Activated gamma-delta T cell treated with Interleukin-2 at 50 U/mL for 16 hours (primary cell): ENCODE measurements around the gene EXO5.
"Not testable (repeated sequence)": the region's sequence is repeated elsewhere in the genome, so short reads cannot be mapped to it uniquely, and the experiment has no call there.

Source experiments
- DNase-seq: peaks from one replicate; pipeline ENCODE4 v3.0.0-alpha.2; 2020

EXO5 gene

DNA sequence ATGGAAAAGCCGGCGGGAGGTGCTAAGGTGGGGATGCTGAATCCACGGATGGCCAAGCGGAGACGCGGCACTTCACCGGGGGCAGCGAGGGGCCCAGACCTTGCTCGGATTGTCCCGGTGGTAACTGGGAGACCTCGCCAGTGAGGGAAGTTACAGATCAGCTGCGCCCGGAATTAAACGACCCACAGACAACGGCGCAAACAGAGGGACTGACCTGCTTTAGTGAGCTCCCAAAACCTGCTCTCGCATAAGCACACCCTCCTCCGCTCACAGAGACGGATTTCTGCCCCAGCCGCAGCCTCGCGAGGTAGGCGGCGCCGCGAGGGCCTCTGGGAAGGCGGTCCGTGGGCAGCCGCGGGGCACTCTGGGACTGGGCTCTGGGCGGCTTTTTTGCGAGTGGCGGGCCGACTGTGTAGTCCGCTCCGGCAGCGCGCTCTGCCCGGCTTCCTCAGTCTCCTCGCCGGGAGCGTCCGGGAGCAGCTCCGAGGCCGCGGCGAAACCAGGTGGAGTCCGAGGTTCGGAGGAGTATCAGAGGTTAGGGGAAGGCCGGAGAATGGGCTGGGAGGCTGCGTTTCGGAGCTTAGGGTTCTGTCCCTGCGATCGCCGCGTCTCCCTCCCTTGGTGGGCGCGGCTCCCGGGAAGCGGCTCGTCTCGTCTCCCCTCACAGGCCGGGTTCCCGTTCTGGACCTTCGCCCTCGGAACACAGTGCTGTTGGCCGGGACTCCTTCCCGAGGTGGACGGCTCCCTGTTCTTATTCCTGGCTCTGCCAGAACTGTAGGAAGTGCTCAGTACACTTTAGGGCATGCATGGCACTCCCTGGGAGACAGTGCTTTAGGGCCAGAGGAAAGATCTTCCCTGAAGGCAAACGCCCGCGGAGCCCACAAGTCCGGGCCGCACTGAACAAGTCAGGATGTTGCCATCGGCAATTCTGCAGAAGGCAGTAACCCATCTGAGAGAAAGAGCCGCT, at the start of gene EXO5:
Gene EXO5, plus strand, starts transcription at position 393 of the 967 bp plus-strand sequence. CDS start 5,778 bp downstream, outside the sequence.
- DNase-seq = peak; percentile 76

DNA sequence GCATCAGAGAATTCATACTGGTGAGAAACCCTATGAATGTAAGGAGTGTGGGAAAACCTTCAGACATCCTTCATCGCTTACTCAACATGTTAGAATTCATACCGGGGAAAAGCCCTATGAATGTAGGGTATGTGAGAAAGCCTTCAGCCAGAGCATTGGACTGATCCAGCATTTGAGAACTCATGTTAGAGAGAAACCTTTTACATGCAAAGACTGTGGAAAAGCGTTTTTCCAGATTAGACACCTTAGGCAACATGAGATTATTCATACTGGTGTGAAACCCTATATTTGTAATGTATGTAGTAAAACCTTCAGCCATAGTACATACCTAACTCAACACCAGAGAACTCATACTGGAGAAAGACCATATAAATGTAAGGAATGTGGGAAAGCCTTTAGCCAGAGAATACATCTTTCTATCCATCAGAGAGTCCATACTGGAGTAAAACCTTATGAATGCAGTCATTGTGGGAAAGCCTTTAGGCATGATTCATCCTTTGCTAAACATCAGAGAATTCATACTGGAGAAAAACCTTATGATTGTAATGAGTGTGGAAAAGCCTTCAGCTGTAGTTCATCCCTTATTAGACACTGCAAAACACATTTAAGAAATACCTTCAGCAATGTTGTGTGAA, 45.5 kb upstream of the EXO5 start:
- no peak for DNase-seq

- DNase-seq = no peak
These were observed 39.2 kb upstream of the EXO5 start for GRCh38 chr1:40469327-40469726.

DNA sequence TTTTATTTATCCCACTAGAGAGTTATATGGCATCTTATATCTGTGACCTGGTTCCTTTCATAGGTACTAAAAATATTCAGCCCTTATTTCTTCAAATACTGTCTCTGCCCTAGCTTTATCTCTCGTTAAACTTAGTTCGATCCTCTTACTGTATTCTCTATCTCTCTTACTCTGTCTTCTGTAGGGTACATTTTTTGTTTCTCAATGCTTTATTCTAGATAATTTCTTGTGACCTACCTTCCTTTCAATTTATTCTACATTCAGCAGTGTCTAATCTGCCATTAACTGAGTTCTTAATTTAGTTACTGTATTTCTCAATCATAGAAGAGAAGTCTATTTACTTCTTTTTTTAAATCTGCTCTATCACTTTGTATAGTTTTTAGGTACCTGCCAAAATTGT, 33.3 kb upstream of the EXO5 start:
- DNase-seq = no peak

DNA sequence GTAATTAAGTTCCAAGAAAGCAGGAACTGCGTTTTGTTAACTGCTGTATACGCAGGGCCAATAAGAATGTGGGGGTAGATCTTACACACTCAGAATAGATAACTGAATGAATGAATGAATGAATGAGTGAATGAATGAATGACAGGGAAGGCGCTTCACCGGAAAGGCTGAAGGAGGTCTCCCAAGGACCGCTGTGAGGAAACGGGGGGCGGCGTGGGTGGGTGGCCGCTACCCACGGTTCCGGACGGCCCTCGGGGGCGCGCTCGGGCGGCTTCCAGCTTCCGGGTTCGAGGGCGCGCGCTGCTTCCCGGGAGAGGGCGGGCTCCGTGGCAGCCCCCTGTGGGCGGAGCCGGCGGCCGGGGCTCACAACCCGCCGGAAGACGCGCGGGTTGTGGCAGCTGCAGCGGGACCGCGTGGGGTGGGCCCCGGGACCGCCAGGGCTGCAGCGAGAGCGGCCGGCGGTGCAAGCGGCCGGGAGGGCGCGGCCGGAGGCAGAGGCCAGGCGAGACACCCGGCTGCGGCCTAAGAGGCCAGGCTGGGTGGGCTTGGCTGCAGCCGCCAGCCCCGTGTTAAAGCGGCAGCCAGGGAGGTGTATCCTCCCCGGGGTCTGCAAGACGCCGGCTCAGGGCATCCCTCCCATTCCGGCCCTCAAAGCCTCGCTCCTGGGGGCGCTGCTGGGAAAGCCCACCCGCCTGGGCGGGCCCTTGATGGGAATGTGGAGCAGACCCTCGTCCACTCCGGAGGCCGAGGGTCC, 31.5 kb upstream of the EXO5 start, which contains the start of gene ZFP69:
Gene ZFP69, plus strand, starts transcription at position 367 of the 754 bp plus-strand sequence. CDS start 2,072 bp downstream, outside the sequence.
- peak; percentile 64 for DNase-seq

DNA sequence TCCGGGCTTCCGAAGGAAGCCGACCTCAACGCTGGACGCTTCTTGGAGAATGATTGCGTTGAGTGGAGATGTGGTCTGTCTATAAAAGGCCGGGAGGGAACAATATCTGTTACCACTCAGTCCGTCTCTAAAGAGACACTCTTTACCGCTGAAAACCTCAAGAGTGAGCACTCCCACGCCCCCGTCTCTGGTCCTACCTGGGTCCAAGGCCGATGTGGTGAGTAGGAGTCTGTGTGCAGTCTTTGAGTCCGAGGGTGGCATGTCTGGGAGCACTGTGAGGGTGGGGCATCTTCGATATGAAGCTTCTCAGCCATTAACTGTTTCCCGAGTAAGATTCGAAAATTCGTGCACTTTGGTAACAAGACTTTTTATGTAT, 30.9 kb upstream of the EXO5 start:
- DNase-seq = no peak

- no peak for DNase-seq
These were observed 30.3 kb upstream of the EXO5 start for GRCh38 chr1:40478276-40478675.

GRCh38 chr1:40479156-40479555, 29.4 kb upstream of the EXO5 start:
- no peak for DNase-seq

GRCh38 chr1:40495315-40495903, 13.2 kb upstream of the EXO5 start:
- no peak for DNase-seq

DNA sequence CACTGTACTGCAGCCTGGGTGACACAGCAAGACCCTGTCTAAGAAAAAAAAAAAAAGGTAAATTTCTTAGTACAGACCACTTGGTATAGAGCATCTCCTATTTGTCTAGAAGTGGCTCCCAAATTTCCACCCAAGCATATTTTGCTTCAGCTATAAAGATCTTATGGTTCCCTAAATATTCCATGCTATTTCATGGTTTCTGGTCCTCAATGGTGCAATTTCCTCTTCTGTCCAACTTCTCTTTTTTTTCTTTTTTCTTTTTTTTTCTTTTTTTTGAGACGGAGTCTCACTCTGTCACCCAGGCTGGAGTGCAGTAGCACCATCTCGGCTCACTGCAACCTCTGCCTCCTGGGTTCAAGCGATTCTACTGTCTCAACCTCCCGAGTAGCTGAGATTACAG, 5.9 kb upstream of the EXO5 start:
- DNase-seq = not testable (repeated sequence)

- no peak for DNase-seq
These were observed 594 bp upstream of the EXO5 start for GRCh38 chr1:40507973-40508372.

DNA sequence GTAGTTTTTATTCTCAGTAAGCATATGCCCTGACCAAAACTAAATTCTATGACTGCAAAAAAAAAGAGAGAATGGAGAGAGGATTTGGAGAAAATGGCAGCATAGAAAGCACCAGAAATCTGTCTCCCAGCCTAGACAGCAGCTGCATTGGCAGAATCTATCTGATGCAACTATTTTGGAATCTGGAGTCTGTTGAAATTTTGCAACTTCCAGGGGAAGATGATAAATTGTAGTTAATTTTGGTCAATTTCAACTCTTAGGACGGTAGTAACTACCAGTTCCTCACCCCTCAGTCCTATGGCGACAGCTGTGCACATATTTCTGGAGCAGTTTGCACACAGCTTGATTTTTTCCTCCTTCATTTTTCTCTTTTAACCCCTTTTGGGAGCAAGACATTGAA, 10.9 kb downstream of the EXO5 start:
- DNase-seq = no peak

DNA sequence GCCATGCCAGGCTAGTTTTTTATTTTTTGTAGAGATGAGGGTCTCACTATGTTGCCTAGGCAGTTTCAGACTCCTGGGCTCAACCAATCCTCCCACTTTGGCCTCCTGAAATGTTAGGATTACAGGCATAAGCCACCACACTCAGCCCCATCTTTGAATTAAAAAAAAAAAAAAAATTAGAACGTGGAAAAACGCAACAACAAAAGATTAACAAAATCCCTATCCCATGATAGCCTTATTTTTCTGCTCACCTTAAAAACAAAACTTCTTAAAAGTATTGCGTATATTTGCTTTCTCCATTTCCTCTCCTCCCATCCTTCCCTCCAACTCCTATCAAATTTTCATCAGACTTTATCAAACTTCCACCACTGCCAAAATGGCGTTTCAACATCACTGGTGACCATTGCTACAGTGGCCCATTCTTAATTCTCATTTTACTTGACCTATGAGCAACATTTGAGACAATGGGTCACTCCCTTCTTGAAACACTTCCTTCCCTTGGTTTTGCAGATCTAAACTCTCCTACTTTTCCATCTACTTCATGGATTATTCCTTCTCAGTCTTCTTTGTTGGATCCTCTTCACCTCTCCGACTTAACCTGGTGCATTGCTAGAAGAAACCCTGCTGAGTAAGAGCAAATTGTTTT, 22.3 kb downstream of the EXO5 start:
- DNase-seq = no peak

DNA sequence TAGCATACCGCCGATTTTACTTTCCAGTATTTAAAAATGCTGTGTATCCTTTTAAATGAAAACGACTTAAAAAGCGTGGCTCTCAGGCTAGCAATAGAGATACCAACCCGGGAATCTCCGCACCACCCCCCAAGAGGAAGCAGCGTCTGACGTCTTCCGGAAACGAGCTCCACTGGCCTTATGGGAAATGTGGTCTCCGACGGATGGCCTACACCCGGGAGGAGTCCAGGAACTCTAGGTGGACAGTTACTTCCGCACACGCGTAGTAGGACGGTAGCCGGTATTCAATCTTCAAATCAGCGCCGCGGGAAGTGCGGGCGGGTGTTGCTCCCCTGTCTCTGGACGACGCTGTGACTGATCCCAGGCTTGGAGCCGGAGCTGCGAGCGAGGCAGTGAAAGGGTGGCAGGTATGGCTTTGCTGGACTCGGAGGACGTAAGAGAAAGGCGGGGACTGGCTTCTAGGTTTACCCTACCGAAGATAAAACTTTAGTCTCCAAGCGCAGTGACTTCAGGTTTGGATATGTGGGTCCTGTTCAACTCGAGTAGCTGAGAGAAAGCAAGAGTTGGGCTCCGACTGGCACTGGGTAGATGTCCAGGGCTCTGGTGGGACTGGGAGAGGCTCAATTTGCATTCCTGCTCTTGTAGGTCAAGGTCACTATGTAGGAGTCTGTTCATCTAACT, 23.0 kb downstream of the EXO5 start, which contains the start of gene ZNF684:
Gene ZNF684, plus strand, starts transcription at position 257 of the 681 bp plus-strand sequence. CDS start 1,530 bp downstream, outside the sequence.
- DNase-seq = peak; percentile 82

DNA sequence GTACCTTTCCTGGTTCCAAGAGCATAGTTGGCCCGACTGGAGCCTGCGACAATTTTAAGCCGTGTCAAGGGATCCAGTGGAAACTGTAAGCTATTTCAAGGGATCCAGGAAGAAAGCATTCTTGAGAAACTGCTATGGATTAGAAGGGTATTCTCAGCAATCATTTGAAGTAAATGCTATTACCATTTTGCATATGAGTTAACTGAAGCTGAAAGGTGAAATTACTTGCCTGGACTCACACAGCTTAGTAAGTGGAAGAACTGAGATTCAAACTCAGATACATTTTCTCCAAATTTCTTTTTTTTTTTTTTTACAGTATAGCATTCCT, 23.5 kb downstream of the EXO5 start:
- DNase-seq = no peak

- DNase-seq = peak; percentile 15
These were observed 24.4 kb downstream of the EXO5 start for GRCh38 chr1:40532844-40533424.

DNA sequence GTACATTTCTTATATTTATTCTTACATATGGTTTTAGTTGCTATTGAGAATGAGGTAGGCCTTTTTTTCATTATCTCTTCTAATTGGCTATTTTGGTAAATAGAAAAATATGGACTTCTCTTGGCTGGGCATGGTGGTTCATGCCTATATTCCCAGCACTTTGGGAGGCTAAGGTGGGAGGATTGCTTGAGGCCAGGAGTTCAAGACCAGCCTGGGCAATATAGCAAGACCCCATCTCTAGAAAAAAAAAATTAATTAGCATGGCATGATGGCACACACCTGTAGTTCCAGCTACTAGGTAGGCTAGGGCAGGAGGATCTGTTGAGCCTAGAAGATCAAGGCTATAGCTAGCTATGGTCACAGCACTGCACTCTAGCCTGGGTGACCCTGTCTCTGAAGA, 26.0 kb downstream of the EXO5 start:
- no peak for DNase-seq

DNA sequence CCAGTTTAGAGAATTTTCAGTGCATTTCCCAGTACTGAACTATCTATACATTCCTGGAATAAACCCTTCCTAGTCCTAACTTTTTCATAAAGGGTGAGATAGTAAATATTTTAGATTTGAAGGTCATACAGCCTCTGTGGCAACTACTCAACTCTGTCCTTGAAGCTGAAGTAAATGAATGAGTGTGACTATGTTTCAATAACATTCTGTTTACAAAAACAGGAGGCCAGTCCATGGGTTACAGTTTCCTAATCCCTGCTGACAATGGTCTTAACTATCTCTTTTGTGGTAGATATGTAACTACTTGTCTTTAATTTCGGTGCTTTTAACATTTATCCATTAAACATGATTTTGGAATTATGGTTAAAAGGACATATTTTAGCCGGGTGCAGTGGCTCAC, 27.2 kb downstream of the EXO5 start:
- DNase-seq = no peak

GRCh38 chr1:40539338-40539737, 30.8 kb downstream of the EXO5 start:
- no peak for DNase-seq

- DNase-seq = no peak
These were observed 38.4 kb downstream of the EXO5 start for GRCh38 chr1:40546957-40547356.

DNA sequence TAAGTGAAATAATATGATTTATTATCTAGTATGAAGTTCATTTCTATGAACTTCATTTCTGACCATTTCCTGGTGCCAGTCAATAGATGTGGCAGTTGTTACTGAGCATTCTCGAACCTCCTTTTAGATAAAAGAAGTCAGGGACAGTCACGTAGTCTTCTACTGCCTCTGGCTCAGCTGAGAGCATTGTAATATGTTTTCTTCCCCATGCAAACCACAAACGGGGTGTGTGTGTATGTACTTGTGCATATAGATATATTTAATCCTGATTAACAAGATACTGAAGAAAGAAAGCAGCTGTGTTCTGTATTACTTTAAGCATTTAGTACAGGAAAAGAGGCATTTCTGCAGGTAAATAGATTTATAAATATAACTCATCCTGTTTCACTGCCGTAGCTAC, 44.5 kb downstream of the EXO5 start:
- DNase-seq = no peak
